Stimulated activated naive CD8-positive, alpha-beta T cell treated with anti-CD3 and anti-CD28 coated beads, Interleukin-15, amount 100 ng/mL, for 72 hours (primary cell): ENCODE results near the gene FAM83D.
"Not testable (repeated sequence)": the region's sequence is repeated elsewhere in the genome, so short reads cannot be mapped to it uniquely, and the experiment has no call there.

ENCODE experiments used
- ATAC-seq: fragments of 150-1000 bp; cut with Tn5 transposase; 2 replicates; pipeline ENCODE4 v1.10.0; 2021; ENCODE audit warnings: mild to moderate bottlenecking, moderate library complexity
- DNase-seq, 2 donors: peaks; one replicate each; pipeline ENCODE4 v3.0.0; 2021 to 2022
- H3K27ac Mint-ChIP-seq, 2 donors: one replicate each; pipeline ENCODE4 v1.8.0; 2022; ENCODE audit warnings: mild to moderate bottlenecking in 2 of 2, mixed read lengths in 2 of 2, moderate library complexity in 2 of 2
- H3K27me3 Mint-ChIP-seq: one replicate; pipeline ENCODE4 v1.8.0; 2022; ENCODE audit warnings: mixed read lengths
- H3K4me1 Mint-ChIP-seq: one replicate; pipeline ENCODE4 v1.8.0; 2022; ENCODE audit warnings: mild to moderate bottlenecking, mixed read lengths
- H3K4me3 Mint-ChIP-seq, 2 donors: one replicate each; pipeline ENCODE4 v1.8.0; 2022; ENCODE audit warnings: mild to moderate bottlenecking in 2 of 2, mixed read lengths in 2 of 2, moderate library complexity in 1 of 2
- H3K9me3 Mint-ChIP-seq, 2 donors: one replicate each; pipeline ENCODE4 v1.8.0; 2022; ENCODE audit warnings: mixed read lengths in 2 of 2

Gene FAM83D

GRCh38 chr20:38940644-38941043, 14.4 kb downstream of the FAM83D start:
- H3K4me3 Mint-ChIP-seq, result no peak overlapping the region
- no peak overlapping the region for H3K27ac Mint-ChIP-seq
- H3K27me3 Mint-ChIP-seq, result no peaks in the 10 kb centered on the region
- no peak for ATAC-seq
- no peak for DNase-seq
- H3K4me1 Mint-ChIP-seq, result no peaks in the 10 kb centered on the region
- H3K9me3 Mint-ChIP-seq, result no peaks in the 10 kb centered on the region

GRCh38 chr20:38941726-38942389, 15.6 kb downstream of the FAM83D start:
- ATAC-seq (no peak), DNase-seq (no peak)
- Mint-ChIP-seq H3K9me3 (no peaks in the 10 kb centered on the region), H3K4me3 (no peak overlapping the region), H3K4me1 (no peaks in the 10 kb centered on the region), H3K27ac (no peak overlapping the region), H3K27me3 (no peaks in the 10 kb centered on the region)

GRCh38 chr20:38945012-38945411, 18.8 kb downstream of the FAM83D start:
- Mint-ChIP-seq H3K4me3 (no peak overlapping the region), H3K27ac (no peak overlapping the region), H3K4me1 (no peaks in the 10 kb centered on the region), H3K9me3 (no peaks in the 10 kb centered on the region), H3K27me3 (no peaks in the 10 kb centered on the region)
- DNase-seq, result no peak
- ATAC-seq, result no peak

- H3K4me3 Mint-ChIP-seq, result no peak overlapping the region
- DNase-seq (no peak), ATAC-seq (no peak)
- H3K9me3 Mint-ChIP-seq, result no peaks in the 10 kb centered on the region
- H3K27me3 Mint-ChIP-seq, result no peaks in the 10 kb centered on the region
- no peak overlapping the region for H3K27ac Mint-ChIP-seq
- H3K4me1 Mint-ChIP-seq, result peaks cover under 1% of the 10 kb centered on the region
Measured at GRCh38 chr20:38946836-38947235, 20.6 kb downstream of the FAM83D start.

- Mint-ChIP-seq H3K4me3 (no peak overlapping the region), H3K4me1 (peaks cover 6% of the 10 kb centered on the region), H3K27ac (no peak overlapping the region), H3K9me3 (no peaks in the 10 kb centered on the region), H3K27me3 (no peaks in the 10 kb centered on the region)
- ATAC-seq, result no peak
- no peak for DNase-seq
Measured at GRCh38 chr20:38947931-38948362, 21.7 kb downstream of the FAM83D start.

- no peak for ATAC-seq
- H3K9me3 Mint-ChIP-seq, result no peaks in the 10 kb centered on the region
- no peak for DNase-seq
- H3K4me3 Mint-ChIP-seq, result no peak overlapping the region
- peaks cover 6% of the 10 kb centered on the region for H3K4me1 Mint-ChIP-seq
- no peak overlapping the region for H3K27ac Mint-ChIP-seq
- H3K27me3 Mint-ChIP-seq, result no peaks in the 10 kb centered on the region
Measured at GRCh38 chr20:38950254-38950653, 24.0 kb downstream of the FAM83D start.

GRCh38 chr20:38951611-38952010, 25.4 kb downstream of the FAM83D start:
- DNase-seq (no peak), ATAC-seq (no peak)
- Mint-ChIP-seq H3K4me3 (no peak overlapping the region), H3K27ac (no peak overlapping the region), H3K9me3 (no peaks in the 10 kb centered on the region), H3K4me1 (peaks cover 6% of the 10 kb centered on the region), H3K27me3 (no peaks in the 10 kb centered on the region)

GRCh38 chr20:38952153-38952552, 25.9 kb downstream of the FAM83D start:
- no peak for ATAC-seq
- H3K27ac Mint-ChIP-seq, result no peak overlapping the region
- H3K27me3 Mint-ChIP-seq, result no peaks in the 10 kb centered on the region
- DNase-seq, result no peak
- H3K4me1 Mint-ChIP-seq, result peaks cover 6% of the 10 kb centered on the region
- H3K4me3 Mint-ChIP-seq, result no peak overlapping the region
- no peaks in the 10 kb centered on the region for H3K9me3 Mint-ChIP-seq

- Mint-ChIP-seq H3K9me3 (no peaks in the 10 kb centered on the region), H3K27ac (no peak overlapping the region), H3K4me1 (peaks cover 6% of the 10 kb centered on the region), H3K27me3 (no peaks in the 10 kb centered on the region), H3K4me3 (no peak overlapping the region)
- no peak for DNase-seq
- no peak for ATAC-seq
Measured at GRCh38 chr20:38953630-38954340, 27.6 kb downstream of the FAM83D start.

GRCh38 chr20:38957235-38957876, 31.1 kb downstream of the FAM83D start:
- H3K27ac Mint-ChIP-seq, result no peak overlapping the region
- no peak overlapping the region for H3K4me3 Mint-ChIP-seq
- no peak for ATAC-seq

GRCh38 chr20:38957915-38958485, 31.8 kb downstream of the FAM83D start:
- Mint-ChIP-seq H3K9me3 (no peaks in the 10 kb centered on the region), H3K4me1 (peaks cover 14% of the 10 kb centered on the region), H3K4me3 (no peak overlapping the region), H3K27ac (no peak overlapping the region), H3K27me3 (no peaks in the 10 kb centered on the region)
- no peak for DNase-seq
- ATAC-seq, result no peak

More at GRCh38 chr20:38957235-38957876, 31.1 kb downstream of the FAM83D start:
- no peak for DNase-seq
- peaks cover 12% of the 10 kb centered on the region for H3K4me1 Mint-ChIP-seq
- H3K9me3 Mint-ChIP-seq, result no peaks in the 10 kb centered on the region
- no peaks in the 10 kb centered on the region for H3K27me3 Mint-ChIP-seq

GRCh38 chr20:38960187-38960687, 34.0 kb downstream of the FAM83D start:
- not testable (repeated sequence) for ATAC-seq, H3K9me3 Mint-ChIP-seq, H3K27me3 Mint-ChIP-seq, DNase-seq, H3K27ac Mint-ChIP-seq, H3K4me3 Mint-ChIP-seq
- peaks cover 25% of the 10 kb centered on the region for H3K4me1 Mint-ChIP-seq

- DNase-seq, result no peak
- Mint-ChIP-seq H3K4me3 (peak overlapping the region; percentile 95 to 97), H3K4me1 (peaks cover 25% of the 10 kb centered on the region), H3K9me3 (no peaks in the 10 kb centered on the region), H3K27ac (peak overlapping the region; percentile 99), H3K27me3 (no peaks in the 10 kb centered on the region)
- ATAC-seq, result peak; percentile 2
Measured at GRCh38 chr20:38961530-38962043, 35.4 kb downstream of the FAM83D start.

- Mint-ChIP-seq H3K27me3 (no peaks in the 10 kb centered on the region), H3K27ac (peak within 1 kb of the TSS; percentile 99), H3K9me3 (no peaks in the 10 kb centered on the region), H3K4me1 (peaks cover 30% of the 10 kb centered on the region), H3K4me3 (peak within 1 kb of the TSS; percentile 95 to 97)
- peak; percentile 99 for ATAC-seq
- peak; percentile 98 to 99 for DNase-seq
Measured at GRCh38 chr20:38962044-38962927, 36.1 kb downstream of the FAM83D start, which contains the start of gene DHX35. TSS of gene DHX35 (plus strand) at chr20:38962344. CDS start at chr20:38962368, 24 bp downstream.
